Measurements from ENCODE around the gene DOCK10.

- TF ChIP-seq CTCF (IDR thresholded peaks at IDR 0.05) (no peak), POLR2A (IDR thresholded peaks at IDR 0.05) (no peak), POLR2AphosphoS5 (IDR thresholded peaks at IDR 0.05) (no peak)
These were observed 147.9 kb downstream of the DOCK10 start for GRCh38 chr2:224894356-224894755.

Measured in sigmoid colon (tissue), 4 donors.